Left lung (tissue), 10 donors: ENCODE measurements around the gene OPN1MW. TPM values are rescaled to one million over a fixed set of nuclear protein-coding genes. Genes with fewer than 3 reads are reported as not detected.
"Not testable (repeated sequence)": the region's sequence is repeated elsewhere in the genome, so short reads cannot be mapped to it uniquely, and the experiment has no call there.

Source experiments
- ATAC-seq: fragments of 200-7000 bp; cut with Tn5 transposase; one replicate; pipeline ENCODE4 v1.9.1; 2020; ENCODE audit warnings: moderate library complexity
- DNase-seq, 4 donors: peaks; one replicate each; pipeline ENCODE4 v3.0.0-alpha.2; 2013 to 2020
- H3K27ac ChIP-seq, 2 donors: fragments of 200-600 bp; sonication (generic) in 1 of 2; one replicate each; pipeline versions ENCODE4 v1.5.0 to v1.8.0; 2020 to 2021
- H3K27me3 ChIP-seq, 2 donors: fragments of 200-600 bp; sonication (generic) in 1 of 2; one replicate each; pipeline versions ENCODE4 v1.5.0 to v1.8.0; 2020 to 2021
- H3K36me3 ChIP-seq, 2 donors: fragments of 200-600 bp; sonication (generic) in 1 of 2; one replicate each; pipeline versions ENCODE4 v1.5.0 to v1.8.0; 2020 to 2021
- H3K4me1 ChIP-seq, 2 donors: fragments of 200-600 bp; one replicate each; pipeline ENCODE4 v1.8.0; 2021
- H3K4me3 ChIP-seq, 2 donors: fragments of 200-600 bp; sonication (generic) in 1 of 2; one replicate each; pipeline versions ENCODE4 v1.5.0 to v1.8.0; 2020 to 2021; ENCODE audit warnings: mild to moderate bottlenecking in 1 of 2
- H3K9me3 ChIP-seq, 2 donors: fragments of 200-600 bp; sonication (generic) in 1 of 2; one replicate each; pipeline versions ENCODE4 v1.5.0 to v1.8.0; 2020 to 2021
- intact Hi-C, 2 donors: fragments of 100-400 bp; cut with DNase I; formaldehyde crosslinking; loops; one replicate each; pipeline versions ENCODE4 v1.11.2 to v1.14.2; 2022
- polyA plus RNA-seq, 6 donors: library from polyadenylated mRNA; unstranded; fragments of 120-200 nt; gene quantifications; one replicate each; pipeline ENCODE4 v1.2.1, GENCODE V29; 2013; ENCODE audit not compliant: insufficient read length in 6 of 6
- total RNA-seq, 2 donors: library from RNA; stranded (reverse); fragmentation: NEBNext Ultra II Directional; extraction: Animal tissue kit (Norgen Biotek cat#: 25700); gene quantifications; one replicate each; pipeline ENCODE4 v1.2.1, GENCODE V29; 2021
- donor health status: DM: no; HTN: yes; CAD: no.
- donor health status: DM: no; HTN: no; CAD: no.

OPN1MW gene
- total and polyA plus RNA-seq, 8 donors: not detected

DNA sequence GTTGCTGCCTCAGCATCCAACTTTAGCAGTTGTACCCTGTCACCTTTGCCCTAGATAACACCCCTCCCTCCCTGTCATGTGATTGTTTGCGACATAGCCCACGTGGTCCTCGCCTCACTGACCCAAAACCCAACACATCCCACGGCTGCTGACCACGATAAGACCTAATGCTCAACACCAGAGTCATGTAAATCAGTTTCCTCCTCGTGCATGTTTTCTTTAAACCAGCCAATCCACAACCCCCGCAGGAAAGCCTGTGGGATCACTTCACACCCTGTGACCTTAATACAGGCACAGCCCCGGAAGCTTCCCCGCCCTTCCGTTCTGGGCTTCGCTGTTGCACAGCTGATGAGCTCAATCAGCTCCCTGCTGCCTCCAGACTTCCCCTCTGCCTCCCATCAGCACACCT lies 9.9 kb upstream of the OPN1MW start:
- H3K36me3 ChIP-seq, H3K9me3 ChIP-seq, H3K4me3 ChIP-seq, DNase-seq, H3K27me3 ChIP-seq, H3K27ac ChIP-seq, H3K4me1 ChIP-seq, intact Hi-C loops: not testable (repeated sequence)
- peak; percentile 91 for ATAC-seq

DNA sequence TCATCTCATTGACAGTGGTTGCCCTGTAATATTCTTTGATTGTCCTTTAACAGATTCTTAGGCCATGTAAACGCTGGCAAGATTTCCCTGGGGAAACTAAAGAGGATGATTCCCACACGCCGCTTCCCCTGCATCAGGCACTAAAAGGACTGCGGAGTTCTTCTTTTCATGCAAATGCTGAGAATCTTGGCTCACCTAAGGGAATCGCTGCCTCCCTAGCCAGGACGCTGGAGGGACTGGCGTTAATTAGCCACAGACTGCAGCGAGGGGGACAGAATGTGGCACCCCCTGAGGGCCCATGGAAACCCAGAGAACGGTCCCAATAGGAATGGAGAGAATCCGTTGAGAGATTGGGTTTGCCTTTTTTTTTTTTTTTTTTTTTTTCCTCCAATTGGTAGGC lies 8.0 kb upstream of the OPN1MW start:
- H3K4me1 ChIP-seq, ATAC-seq, H3K4me3 ChIP-seq, intact Hi-C loops, DNase-seq, H3K27ac ChIP-seq, H3K27me3 ChIP-seq, H3K36me3 ChIP-seq, H3K9me3 ChIP-seq: not testable (repeated sequence)

DNA sequence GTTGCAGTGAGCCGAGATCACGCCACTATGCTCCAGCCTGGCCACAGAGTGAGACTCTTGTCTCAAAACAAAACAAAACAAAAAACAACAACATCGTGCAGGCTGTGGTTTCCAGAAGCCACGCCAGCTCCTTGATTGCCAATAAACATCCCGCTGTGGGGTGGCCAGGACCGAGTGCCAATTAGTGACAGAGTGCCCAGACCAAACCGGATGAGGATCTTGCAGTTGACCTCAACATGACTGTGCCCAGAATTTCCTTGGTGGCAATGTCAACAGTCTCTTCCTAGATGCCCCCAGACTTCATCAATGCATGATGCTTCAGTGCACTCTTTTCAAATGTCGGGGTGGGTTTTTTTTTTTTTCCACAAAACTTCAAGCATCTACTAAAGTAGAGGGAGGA lies 1.4 kb downstream of the OPN1MW start:
- H3K27me3 ChIP-seq, intact Hi-C loops, H3K4me3 ChIP-seq, H3K4me1 ChIP-seq, H3K36me3 ChIP-seq, ATAC-seq, DNase-seq, H3K9me3 ChIP-seq, H3K27ac ChIP-seq: not testable (repeated sequence)

DNA sequence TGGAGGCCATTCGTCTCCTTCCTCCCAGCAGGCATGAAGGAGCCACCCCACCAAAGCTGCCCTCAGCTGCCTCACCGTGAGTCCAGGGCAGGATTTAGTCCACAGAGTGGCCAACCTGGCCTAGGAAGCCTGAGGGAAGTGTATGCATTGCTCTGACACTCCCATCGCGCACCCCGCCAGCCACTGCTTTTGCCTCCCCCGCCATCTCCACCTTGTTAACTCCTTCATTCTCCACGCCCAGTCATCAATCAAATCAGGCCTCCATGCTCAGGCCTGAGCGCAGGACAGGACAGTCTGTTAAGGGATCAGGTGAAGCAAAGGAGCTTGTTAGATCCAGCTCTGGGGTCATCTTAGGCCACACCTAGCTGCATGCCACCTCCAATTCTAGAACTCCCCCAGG lies 10.4 kb downstream of the OPN1MW start:
- H3K27me3 ChIP-seq, ATAC-seq, H3K27ac ChIP-seq, H3K36me3 ChIP-seq, H3K9me3 ChIP-seq, DNase-seq, intact Hi-C loops, H3K4me1 ChIP-seq, H3K4me3 ChIP-seq: not testable (repeated sequence)

DNA sequence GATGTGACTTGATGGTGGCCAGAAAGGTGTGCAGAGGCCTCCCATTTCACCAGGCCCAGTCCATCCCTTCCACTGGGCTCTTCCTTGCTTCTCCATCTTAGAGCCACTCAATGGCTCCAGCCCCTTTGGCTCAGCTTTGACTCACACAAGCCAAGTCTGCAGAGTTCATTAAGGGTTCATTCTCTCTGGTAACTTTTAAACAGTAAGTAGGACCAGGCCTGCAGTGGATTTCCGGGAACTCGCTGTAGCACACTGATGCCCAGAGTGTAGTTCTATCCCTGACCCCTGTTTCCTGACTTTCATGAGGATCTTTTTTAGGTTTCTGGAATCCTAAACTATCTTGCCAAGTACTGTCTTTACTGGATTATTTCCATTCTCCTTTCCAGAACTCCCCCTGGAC lies 11.9 kb downstream of the OPN1MW start:
- H3K9me3 ChIP-seq, H3K4me1 ChIP-seq, H3K27me3 ChIP-seq, DNase-seq, H3K27ac ChIP-seq, H3K36me3 ChIP-seq, H3K4me3 ChIP-seq, intact Hi-C loops: not testable (repeated sequence)
- peak; percentile 29 for ATAC-seq

DNA sequence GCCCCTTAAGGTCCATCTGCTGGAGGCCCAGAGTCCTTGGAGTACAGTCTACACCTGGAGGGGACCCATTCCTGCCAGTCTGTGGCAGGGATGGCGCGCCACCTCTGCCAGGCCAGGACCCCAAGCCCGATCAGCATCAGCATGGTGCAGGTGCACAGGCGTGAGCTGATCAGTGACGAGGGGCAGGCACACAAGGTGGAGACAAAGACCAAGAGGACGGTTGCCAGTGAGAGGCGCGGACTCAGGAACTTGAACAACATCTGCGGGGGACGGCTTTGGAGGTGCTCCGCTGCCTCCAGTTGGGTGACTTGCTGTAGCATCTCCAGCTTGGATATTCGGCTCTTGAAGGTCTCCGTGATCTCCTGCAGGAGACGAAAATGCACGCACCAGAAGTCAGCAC lies 14.1 kb downstream of the OPN1MW start:
- H3K4me3 ChIP-seq, intact Hi-C loops, H3K27ac ChIP-seq, DNase-seq, ATAC-seq, H3K9me3 ChIP-seq, H3K4me1 ChIP-seq, H3K27me3 ChIP-seq, H3K36me3 ChIP-seq: not testable (repeated sequence)

DNA sequence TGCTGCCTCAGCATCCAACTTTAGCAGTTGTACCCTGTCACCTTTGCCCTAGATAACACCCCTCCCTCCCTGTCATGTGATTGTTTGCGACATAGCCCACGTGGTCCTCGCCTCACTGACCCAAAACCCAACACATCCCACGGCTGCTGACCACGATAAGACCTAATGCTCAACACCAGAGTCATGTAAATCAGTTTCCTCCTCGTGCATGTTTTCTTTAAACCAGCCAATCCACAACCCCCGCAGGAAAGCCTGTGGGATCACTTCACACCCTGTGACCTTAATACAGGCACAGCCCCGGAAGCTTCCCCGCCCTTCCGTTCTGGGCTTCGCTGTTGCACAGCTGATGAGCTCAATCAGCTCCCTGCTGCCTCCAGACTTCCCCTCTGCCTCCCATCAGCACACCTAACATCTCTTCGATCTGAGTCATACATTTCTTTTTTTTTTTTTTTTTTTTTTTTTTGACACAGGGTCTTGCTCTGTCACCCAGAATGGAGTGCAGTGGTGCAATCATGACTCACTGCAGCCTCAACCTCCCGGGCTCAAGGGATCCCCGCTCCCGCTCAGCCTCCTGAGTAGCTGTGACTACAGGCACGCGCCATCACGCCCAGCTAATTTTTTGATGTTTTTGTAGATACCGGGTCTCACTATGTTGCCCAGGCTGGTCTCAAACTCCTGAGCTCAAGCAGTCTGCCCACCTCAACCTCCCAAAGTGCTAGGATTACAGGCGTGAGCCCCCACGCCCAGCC lies 27.4 kb downstream of the OPN1MW start:
- H3K36me3 ChIP-seq, H3K27me3 ChIP-seq, H3K9me3 ChIP-seq, DNase-seq, H3K4me3 ChIP-seq, H3K27ac ChIP-seq, H3K4me1 ChIP-seq, intact Hi-C loops: not testable (repeated sequence)
- ATAC-seq: peak; percentile 90

DNA sequence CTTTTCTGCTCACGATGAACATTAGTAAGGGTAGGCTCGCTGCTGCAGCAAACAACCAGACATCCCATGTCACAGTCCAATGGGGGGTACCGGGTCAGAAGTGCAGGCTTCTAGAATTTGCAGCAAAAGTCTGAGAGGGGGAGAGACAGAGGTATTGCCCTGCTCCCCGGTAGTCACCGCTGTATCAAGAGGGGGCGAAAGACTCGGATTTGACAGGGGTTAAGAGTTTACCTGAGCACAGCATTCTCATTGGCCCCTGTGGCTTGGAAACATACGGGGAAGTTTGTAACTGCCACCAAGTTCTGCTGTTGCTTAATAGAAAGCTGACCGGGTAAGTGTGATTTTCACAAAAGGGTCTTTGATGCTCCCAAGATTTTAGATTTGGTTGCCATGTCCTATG lies 28.7 kb downstream of the OPN1MW start:
- H3K36me3 ChIP-seq, DNase-seq, H3K27ac ChIP-seq, H3K4me1 ChIP-seq, ATAC-seq, H3K27me3 ChIP-seq, H3K4me3 ChIP-seq, H3K9me3 ChIP-seq, intact Hi-C loops: not testable (repeated sequence)

DNA sequence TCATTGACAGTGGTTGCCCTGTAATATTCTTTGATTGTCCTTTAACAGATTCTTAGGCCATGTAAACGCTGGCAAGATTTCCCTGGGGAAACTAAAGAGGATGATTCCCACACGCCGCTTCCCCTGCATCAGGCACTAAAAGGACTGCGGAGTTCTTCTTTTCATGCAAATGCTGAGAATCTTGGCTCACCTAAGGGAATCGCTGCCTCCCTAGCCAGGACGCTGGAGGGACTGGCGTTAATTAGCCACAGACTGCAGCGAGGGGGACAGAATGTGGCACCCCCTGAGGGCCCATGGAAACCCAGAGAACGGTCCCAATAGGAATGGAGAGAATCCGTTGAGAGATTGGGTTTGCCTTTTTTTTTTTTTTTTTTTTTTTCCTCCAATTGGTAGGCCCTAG lies 29.1 kb downstream of the OPN1MW start:
- H3K4me1 ChIP-seq, H3K4me3 ChIP-seq, ATAC-seq, H3K9me3 ChIP-seq, DNase-seq, intact Hi-C loops, H3K36me3 ChIP-seq, H3K27ac ChIP-seq, H3K27me3 ChIP-seq: not testable (repeated sequence)

DNA sequence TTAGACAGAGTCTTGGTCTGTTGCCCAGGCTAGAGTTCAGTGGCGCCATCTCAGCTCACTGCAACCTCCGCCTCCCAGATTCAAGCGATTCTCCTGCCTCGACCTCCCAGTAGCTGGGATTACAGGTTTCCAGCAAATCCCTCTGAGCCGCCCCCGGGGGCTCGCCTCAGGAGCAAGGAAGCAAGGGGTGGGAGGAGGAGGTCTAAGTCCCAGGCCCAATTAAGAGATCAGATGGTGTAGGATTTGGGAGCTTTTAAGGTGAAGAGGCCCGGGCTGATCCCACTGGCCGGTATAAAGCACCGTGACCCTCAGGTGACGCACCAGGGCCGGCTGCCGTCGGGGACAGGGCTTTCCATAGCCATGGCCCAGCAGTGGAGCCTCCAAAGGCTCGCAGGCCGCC lies 37.1 kb downstream of the OPN1MW start, which contains the start of gene OPN1MW2:
OPN1MW2 (plus strand) TSS at position 301 of the 400 bp plus-strand sequence; CDS start at position 361, 60 bp downstream.
- H3K4me1 ChIP-seq, intact Hi-C loops, H3K27me3 ChIP-seq, DNase-seq, H3K4me3 ChIP-seq, H3K27ac ChIP-seq, H3K36me3 ChIP-seq, ATAC-seq, H3K9me3 ChIP-seq: not testable (repeated sequence)

DNA sequence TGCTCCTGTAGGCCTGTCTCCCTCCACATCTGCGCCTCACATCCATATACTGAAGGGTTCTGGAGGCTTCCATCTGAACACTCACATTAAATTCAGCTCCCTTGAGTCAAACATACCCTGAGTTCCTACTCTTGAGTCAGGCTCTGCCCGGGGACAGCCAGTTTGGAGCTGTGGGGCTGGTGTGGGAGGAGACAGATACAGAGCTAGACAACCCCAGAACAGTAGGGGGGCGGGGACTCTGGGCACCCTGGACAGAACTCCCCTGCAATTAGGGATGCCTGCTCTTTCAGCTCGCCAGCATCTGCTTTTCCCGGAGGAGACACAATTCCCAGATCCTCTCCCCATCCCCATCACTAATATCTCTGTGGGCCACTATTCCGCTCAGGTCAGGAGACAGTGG lies 42.9 kb downstream of the OPN1MW start:
- H3K27me3 ChIP-seq, H3K27ac ChIP-seq, DNase-seq, H3K9me3 ChIP-seq, intact Hi-C loops, H3K4me3 ChIP-seq, ATAC-seq, H3K36me3 ChIP-seq, H3K4me1 ChIP-seq: not testable (repeated sequence)

DNA sequence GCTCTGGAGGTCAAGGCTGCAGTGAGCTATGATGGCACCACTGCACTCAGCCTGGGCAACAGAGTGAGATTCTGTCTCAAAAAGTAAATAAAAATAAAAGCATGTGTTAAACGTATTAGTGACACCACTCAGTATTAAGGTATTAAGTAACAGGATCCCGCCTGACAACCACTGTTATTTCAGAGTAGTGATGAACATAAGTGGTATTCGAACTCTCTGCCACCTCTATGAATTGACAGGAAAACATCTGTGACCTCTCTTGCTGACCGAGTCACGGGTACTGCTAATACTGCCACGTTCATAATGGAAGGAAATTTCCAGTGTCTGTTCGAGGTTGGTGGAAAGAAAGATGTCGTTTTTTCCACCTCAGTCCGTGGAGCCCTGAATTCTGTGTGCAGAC lies 44.3 kb downstream of the OPN1MW start:
- H3K9me3 ChIP-seq, H3K27me3 ChIP-seq, ATAC-seq, H3K27ac ChIP-seq, DNase-seq, H3K4me1 ChIP-seq, intact Hi-C loops, H3K36me3 ChIP-seq, H3K4me3 ChIP-seq: not testable (repeated sequence)

DNA sequence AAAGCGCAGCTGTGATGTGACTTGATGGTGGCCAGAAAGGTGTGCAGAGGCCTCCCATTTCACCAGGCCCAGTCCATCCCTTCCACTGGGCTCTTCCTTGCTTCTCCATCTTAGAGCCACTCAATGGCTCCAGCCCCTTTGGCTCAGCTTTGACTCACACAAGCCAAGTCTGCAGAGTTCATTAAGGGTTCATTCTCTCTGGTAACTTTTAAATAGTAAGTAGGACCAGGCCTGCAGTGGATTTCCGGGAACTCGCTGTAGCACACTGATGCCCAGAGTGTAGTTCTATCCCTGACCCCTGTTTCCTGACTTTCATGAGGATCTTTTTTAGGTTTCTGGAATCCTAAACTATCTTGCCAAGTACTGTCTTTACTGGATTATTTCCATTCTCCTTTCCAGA lies 49.0 kb downstream of the OPN1MW start:
- H3K4me1 ChIP-seq, H3K9me3 ChIP-seq, H3K36me3 ChIP-seq, intact Hi-C loops, ATAC-seq, H3K4me3 ChIP-seq, DNase-seq, H3K27me3 ChIP-seq, H3K27ac ChIP-seq: not testable (repeated sequence)

DNA sequence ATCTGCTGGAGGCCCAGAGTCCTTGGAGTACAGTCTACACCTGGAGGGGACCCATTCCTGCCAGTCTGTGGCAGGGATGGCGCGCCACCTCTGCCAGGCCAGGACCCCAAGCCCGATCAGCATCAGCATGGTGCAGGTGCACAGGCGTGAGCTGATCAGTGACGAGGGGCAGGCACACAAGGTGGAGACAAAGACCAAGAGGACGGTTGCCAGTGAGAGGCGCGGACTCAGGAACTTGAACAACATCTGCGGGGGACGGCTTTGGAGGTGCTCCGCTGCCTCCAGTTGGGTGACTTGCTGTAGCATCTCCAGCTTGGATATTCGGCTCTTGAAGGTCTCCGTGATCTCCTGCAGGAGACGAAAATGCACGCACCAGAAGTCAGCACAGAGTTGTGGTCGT lies 51.2 kb downstream of the OPN1MW start:
- intact Hi-C loops, DNase-seq, H3K4me3 ChIP-seq, H3K27me3 ChIP-seq, ATAC-seq, H3K4me1 ChIP-seq, H3K27ac ChIP-seq, H3K9me3 ChIP-seq, H3K36me3 ChIP-seq: not testable (repeated sequence)
